Ovary (tissue), 9 donors: ENCODE measurements around the gene HOXB3. TPM values are rescaled to one million over a fixed set of nuclear protein-coding genes. Genes with fewer than 3 reads are reported as not detected.
A peak's percentile ranks its signal among the peaks of the same experiment; 100 is the strongest.

Source experiments
- DNase-seq, 5 donors: peaks; one replicate each; pipeline ENCODE4 v3.0.0-alpha.2; 2019 to 2020
- H3K27ac ChIP-seq, 2 donors: fragments of 200-600 bp; one replicate each; pipeline versions ENCODE4 v1.5.1 to v1.8.0; 2019 to 2022
- H3K27me3 ChIP-seq: fragments of 200-600 bp; one replicate; pipeline ENCODE4 v1.8.0; 2022
- H3K36me3 ChIP-seq: fragments of 200-600 bp; sonication (generic); one replicate; pipeline ENCODE4 v1.5.1; 2019
- H3K4me1 ChIP-seq: one replicate; pipeline ENCODE4 v1.8.1; 2013; ENCODE audit warnings: mild to moderate bottlenecking, moderate library complexity; ENCODE audit not compliant: insufficient read depth
- H3K4me3 ChIP-seq: fragments of 200-600 bp; sonication (generic); one replicate; pipeline ENCODE4 v1.5.1; 2017
- H3K9me3 ChIP-seq, 2 donors: fragments of 200-600 bp in 1 of 2; sonication (generic) in 1 of 2; one replicate each; pipeline versions ENCODE4 v1.5.1 to v1.8.1; 2013 to 2019; ENCODE audit warnings: mild to moderate bottlenecking in 1 of 2, moderate library complexity in 1 of 2
- EP300 ChIP-seq: sonication (generic); formaldehyde crosslinking; IDR thresholded peaks from one replicate; pipeline ENCODE4 v1.6.1; 2017; ENCODE audit warnings: antibody characterized with exemption
- POLR2A ChIP-seq: fragments of 450-650 bp; IDR thresholded peaks from one replicate; pipeline ENCODE4 v1.6.1; 2017; ENCODE audit warnings: antibody characterized with exemption, mild to moderate bottlenecking, moderate library complexity
- WGBS, 3 donors: extraction: QIAGEN DNeasy Blood & Tissue Kit in 1 of 3; methylation state at CpG; one replicate each; pipeline versions ENCODE4 v1.1.5 to v1.1.7; 2013 to 2017; 5-methylcytosine and 5-hydroxymethylcytosine counted together
- intact Hi-C, 4 donors: fragments of 100-400 bp; cut with DNase I; formaldehyde crosslinking; loops; one replicate each; pipeline versions ENCODE4 v1.11.0 to v1.15.1; 2022 to 2023
- polyA plus RNA-seq, 2 donors: library from polyadenylated mRNA; stranded (reverse); fragments of 200-250 nt in 1 of 2; fragments of 350-450 nt in 1 of 2; fragmentation: Illumina TruSeq in 1 of 2; extraction: RNeasy Lipid Tissue Mini Kit (QIAGEN cat#74804) in 1 of 2; gene quantifications; one replicate each; pipeline ENCODE4 v1.2.3, GENCODE V29; 2013 to 2014
- total RNA-seq, 7 donors: library from RNA; depleted of rRNA in 2 of 7; stranded (reverse); fragments of >200 nt in 2 of 7; fragmentation: NEBNext Ultra II Directional in 3 of 7; extraction: Animal tissue kit (Norgen Biotek cat#: 25700) in 3 of 7; gene quantifications; one replicate each; pipeline versions ENCODE4 v1.1.0 to v1.2.4, GENCODE V29; 2016 to 2023
- TF ChIP-seq, protein P1 (sequence below), 3 donors: fragments of 450-650 bp in 2 of 3; fragments of 200-600 bp in 1 of 3; IDR thresholded peaks; one replicate each; pipeline versions ENCODE4 v1.5.1 to v1.8.0; 2016 to 2022; ENCODE audit warnings: antibody characterized with exemption in 3 of 3, mild to moderate bottlenecking in 1 of 3
- donor health status: DM: no; HTN: no; CAD: no; lungs with moderate emphysema.
- donor health status: DM: no; HTN: no; CAD: no.
- donor health status: Bipolar disorder and iron deficiency.
- donor health status: DM: yes; HTN: yes; CAD: no.
- donor health status: DM: no; HTN: no; CAD: no.
- donor health status: DM: yes; HTN: yes; CAD: no.

HOXB3 gene
- total and polyA plus RNA-seq, 9 donors = 0.43 to 10.7 (median 2.7) TPM

DNA sequence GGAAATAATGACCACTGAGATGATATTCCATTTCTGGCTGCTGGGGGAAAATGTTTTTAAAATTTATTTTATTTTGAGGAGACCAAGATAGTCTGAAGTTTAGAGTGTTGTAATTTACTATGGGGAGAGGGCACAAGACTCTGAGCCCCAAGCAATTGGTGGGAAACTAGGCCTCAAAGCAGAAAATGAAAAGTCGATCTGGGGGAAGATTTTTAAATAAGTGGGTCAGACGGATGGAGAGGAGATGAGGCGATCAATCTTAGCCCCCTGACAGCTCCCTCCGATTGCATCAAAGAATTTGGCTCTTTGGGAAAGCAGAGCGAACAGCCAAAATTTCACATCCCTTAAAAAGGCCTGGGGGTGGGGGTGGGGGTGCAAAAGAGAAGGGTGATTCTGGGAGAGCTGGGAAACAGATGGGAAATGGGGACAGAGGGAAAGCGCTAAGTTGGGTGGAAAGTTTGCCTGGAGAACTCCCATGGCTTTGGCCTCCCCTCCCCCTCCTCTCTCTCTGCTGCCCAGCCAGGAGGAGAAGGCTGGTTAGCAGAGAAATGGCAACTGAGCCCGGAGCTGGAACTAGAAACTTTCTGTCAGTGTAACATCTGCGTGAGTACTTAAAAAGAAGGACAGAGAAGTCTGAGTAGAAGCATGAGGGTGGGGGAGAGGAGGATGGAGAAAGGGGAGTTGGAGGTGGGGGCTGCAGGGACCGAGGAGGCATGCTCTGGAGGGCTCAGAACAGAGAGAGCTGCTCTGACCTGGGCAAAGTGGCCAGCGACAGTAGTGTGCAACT is 43.7 kb downstream of the HOXB3 start:
- H3K27ac ChIP-seq = no peak overlapping the region
- TF ChIP-seq, protein P1, sequence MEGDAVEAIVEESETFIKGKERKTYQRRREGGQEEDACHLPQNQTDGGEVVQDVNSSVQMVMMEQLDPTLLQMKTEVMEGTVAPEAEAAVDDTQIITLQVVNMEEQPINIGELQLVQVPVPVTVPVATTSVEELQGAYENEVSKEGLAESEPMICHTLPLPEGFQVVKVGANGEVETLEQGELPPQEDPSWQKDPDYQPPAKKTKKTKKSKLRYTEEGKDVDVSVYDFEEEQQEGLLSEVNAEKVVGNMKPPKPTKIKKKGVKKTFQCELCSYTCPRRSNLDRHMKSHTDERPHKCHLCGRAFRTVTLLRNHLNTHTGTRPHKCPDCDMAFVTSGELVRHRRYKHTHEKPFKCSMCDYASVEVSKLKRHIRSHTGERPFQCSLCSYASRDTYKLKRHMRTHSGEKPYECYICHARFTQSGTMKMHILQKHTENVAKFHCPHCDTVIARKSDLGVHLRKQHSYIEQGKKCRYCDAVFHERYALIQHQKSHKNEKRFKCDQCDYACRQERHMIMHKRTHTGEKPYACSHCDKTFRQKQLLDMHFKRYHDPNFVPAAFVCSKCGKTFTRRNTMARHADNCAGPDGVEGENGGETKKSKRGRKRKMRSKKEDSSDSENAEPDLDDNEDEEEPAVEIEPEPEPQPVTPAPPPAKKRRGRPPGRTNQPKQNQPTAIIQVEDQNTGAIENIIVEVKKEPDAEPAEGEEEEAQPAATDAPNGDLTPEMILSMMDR (IDR thresholded peaks at IDR 0.05) = no peak
- WGBS, 3 donors = 37 to 45% (median 45%) methylated on average over 10 of the region's 10 CpGs
- H3K4me3 ChIP-seq = no peak overlapping the region
- no peaks in the 10 kb centered on the region for H3K36me3 ChIP-seq
- H3K9me3 ChIP-seq = peaks cover 0 to 4% of the 10 kb centered on the region in 2 donors
- intact Hi-C loops = loop anchor here in 1 of 4 donors (5.0 kb wide), 1 partner anchor 1606 kb away; the partner anchor contains the start of gene PPP1R9B
- no peak for DNase-seq
- H3K4me1 ChIP-seq = no peaks in the 10 kb centered on the region
- no peaks in the 10 kb centered on the region for H3K27me3 ChIP-seq

DNA sequence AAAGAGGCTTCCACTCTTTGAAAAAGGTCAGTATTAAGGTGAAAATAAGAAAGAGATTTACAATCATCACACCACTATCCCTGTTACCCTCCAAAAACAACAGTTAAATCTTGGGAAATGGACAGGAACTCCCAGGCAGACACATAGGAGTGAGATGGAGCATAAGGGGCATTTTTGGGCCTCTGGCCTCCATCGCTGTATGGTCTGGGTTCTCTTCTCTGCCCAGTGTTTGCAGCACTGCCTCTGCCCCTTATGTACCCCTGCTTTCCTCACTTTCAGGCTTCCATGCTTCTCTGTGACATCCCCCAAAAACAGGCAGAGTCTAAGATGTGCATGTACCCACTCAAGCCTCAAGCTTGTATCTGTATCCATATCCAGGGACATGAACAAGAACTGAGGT is 44.5 kb downstream of the HOXB3 start:
- H3K27me3 ChIP-seq = no peaks in the 10 kb centered on the region

DNA sequence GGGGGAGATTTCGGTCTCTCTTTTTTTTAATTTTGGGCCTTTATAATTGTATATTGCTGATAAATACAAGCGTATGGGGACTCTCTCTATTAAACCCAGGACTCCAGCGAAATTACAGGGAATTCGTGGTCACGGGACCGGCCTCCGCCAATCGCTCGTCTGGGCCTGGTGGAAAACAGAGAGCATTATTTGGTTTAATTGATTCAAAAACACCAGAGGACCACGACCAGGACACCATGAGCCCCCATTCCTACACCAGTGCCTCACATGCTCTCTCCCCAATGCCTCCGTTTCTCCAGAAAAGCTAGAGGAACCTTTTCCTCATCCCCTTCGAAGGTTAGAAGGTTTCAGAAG is 45.0 kb downstream of the HOXB3 start, which contains the start of gene HOXB2:
Gene HOXB2 (minus strand): TSS at position 88 of the 354 bp plus-strand sequence. CDS start 198 bp downstream, outside the sequence.
- WGBS, 3 donors = 40 to 42% (median 41%) methylated on average over 12 of the region's 12 CpGs
- Histone ChIP-seq H3K9me3 (peaks cover 0 to under 1% of the 10 kb centered on the region in 2 donors), H3K27ac (peak within 1 kb of the TSS; percentile 35 to 54), H3K4me3 (peak within 1 kb of the TSS; percentile 54), H3K27me3 (no peaks in the 10 kb centered on the region), H3K4me1 (no peaks in the 10 kb centered on the region), H3K36me3 (no peaks in the 10 kb centered on the region)
- intact Hi-C loops = loop anchor here in 1 of 4 donors (5.0 kb wide), 1 partner anchor 1607 kb away; the partner anchor contains the start of gene PPP1R9B
- TF ChIP-seq EP300 (no peak), POLR2A (no peak)
- TF ChIP-seq, protein P1 (IDR thresholded peaks at IDR 0.05) = no peak
- no peak for DNase-seq

More for the DNA sequence above, 44.5 kb downstream of the HOXB3 start:
- Histone ChIP-seq H3K27ac (no peak overlapping the region), H3K36me3 (no peaks in the 10 kb centered on the region), H3K9me3 (peaks cover 0 to 4% of the 10 kb centered on the region in 2 donors), H3K4me3 (no peak overlapping the region), H3K4me1 (no peaks in the 10 kb centered on the region)
- intact Hi-C loops = loop anchor here in 1 of 4 donors (5.0 kb wide), 1 partner anchor 1607 kb away; the partner anchor contains the start of gene PPP1R9B
- 90 to 92% (median 92%) methylated on average over 1 of the region's 1 CpG for whole genome bisulfite sequencing, 3 donors
- TF ChIP-seq, protein P1 (IDR thresholded peaks at IDR 0.05) = no peak
- no peak for TF ChIP-seq POLR2A
- no peak for TF ChIP-seq EP300
- no peak for DNase-seq

DNA sequence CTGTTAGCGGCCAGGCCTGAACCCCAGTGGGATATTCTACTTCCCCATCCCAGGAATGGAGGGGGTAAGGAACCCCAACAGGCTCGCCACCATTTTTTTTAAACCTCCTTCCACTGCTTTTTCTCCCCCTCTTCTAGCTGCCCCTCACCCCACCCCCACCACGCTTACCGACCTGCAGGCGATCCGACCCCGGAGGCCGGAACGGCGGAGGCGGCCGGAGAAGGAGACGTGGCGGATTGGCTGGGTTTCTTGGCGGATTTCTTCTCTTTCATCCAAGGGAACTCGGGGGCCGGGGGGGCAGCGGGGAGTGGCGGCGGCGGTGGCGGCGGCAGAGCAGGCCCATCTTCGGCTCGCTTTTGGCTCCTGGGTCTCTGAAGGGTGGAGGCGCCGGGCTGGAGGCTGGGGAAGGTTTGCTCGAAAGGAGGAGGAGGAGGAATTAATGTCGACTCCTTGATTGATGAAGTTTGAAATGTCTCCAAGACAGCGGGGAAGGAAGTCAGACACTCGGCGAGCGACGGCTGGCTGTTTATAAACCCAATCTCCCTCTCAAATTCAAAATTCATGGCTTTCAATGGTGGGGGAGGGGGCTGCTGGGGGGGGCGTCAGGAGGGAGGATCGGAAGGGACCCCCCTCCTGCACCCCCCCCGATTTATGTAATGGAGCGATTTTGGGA is 45.6 kb downstream of the HOXB3 start:
- H3K27me3 ChIP-seq = no peaks in the 10 kb centered on the region

More for the DNA sequence above, 45.6 kb downstream of the HOXB3 start:
- Histone ChIP-seq H3K4me3 (peak overlapping the region; percentile 54), H3K4me1 (no peaks in the 10 kb centered on the region), H3K36me3 (no peaks in the 10 kb centered on the region), H3K9me3 (no peaks in the 10 kb centered on the region), H3K27ac (peak overlapping the region; percentile 35 to 54)
- TF ChIP-seq, protein P1 (IDR thresholded peaks at IDR 0.05) = no peak
- intact Hi-C loops = loop anchor here in 1 of 4 donors (5.0 kb wide), 1 partner anchor 1608 kb away; the partner anchor contains the start of gene PPP1R9B
- DNase-seq = peak in 4 of 5 donors; percentile 30 to 68 (median 44)
- WGBS, 3 donors = 4 to 6% (median 5%) methylated on average over 38 of the region's 38 CpGs
